Panc1 (cell line): Measurements from ENCODE around the gene KCND3. TPM values are rescaled to one million over a fixed set of nuclear protein-coding genes. Genes with fewer than 3 reads are reported as not detected.

Experiments
- ATAC-seq: fragments of 200-7000 bp; cut with Tn5 transposase; 2 replicates; pipeline ENCODE4 v1.9.1; 2020; ENCODE audit warnings: mild to moderate bottlenecking, moderate library complexity
- BruUV-seq: library from RNA; stranded (reverse); fragments of 400-500 nt; replicated peaks from 2 replicates; lab custom pipeline; 2021; lab: Mats Ljungman, UMichigan
- CTCF ChIA-PET: fragments of 300-600 bp; sonication (Branson Sonifier 250); formaldehyde crosslinking; loops from one replicate; lab custom pipeline; 2022; ENCODE audit warnings: antibody characterized with exemption; lab: Charles Lee
- POLR2A ChIA-PET: fragments of 300-600 bp; sonication (Branson Sonifier 250); formaldehyde crosslinking; loops from one replicate; lab custom pipeline; 2022; ENCODE audit warnings: antibody characterized with exemption; lab: Charles Lee
- DNase-seq: peaks from one replicate; pipeline ENCODE4 v3.0.0-alpha.2; 2010; ENCODE audit warnings: low read depth, low spot score
- H3K27ac ChIP-seq: 2 replicates; pipeline ENCODE4 v1.5.1; 2011; ENCODE audit warnings: mild to moderate bottlenecking, low read length, inconsistent platforms
- H3K27me3 ChIP-seq: fragments of 200-500 bp; sonication (Bioruptor generic); 2 replicates; pipeline ENCODE4 v1.6.0; 2014; ENCODE audit warnings: low read length, inconsistent platforms; ENCODE audit not compliant: control insufficient read depth, insufficient read depth
- H3K36me3 ChIP-seq: fragments of 200-500 bp; sonication (Bioruptor generic); 2 replicates; pipeline ENCODE4 v1.5.1; 2014; ENCODE audit warnings: inconsistent platforms, mild to moderate bottlenecking, low read length, moderate library complexity; ENCODE audit not compliant: control insufficient read depth, insufficient read depth
- H3K4me1 ChIP-seq: 2 replicates; pipeline ENCODE4 v1.5.1; 2011; ENCODE audit warnings: inconsistent platforms, mild to moderate bottlenecking, low read length, moderate library complexity; ENCODE audit not compliant: control insufficient read depth, insufficient read depth
- H3K4me3 ChIP-seq, 2 experiments: 2 replicates each; pipeline ENCODE4 v1.5.1; 2011 to 2012; ENCODE audit warnings: low read depth in 2 of 2, low read length in 2 of 2, mild to moderate bottlenecking in 2 of 2, inconsistent platforms in 1 of 2, moderate library complexity in 1 of 2
- H3K9me3 ChIP-seq: fragments of 200-500 bp; sonication (Bioruptor generic); 2 replicates; pipeline ENCODE4 v1.5.1; 2014; ENCODE audit warnings: low read depth, mild to moderate bottlenecking, inconsistent platforms, low read length, moderate library complexity; ENCODE audit not compliant: control insufficient read depth, insufficient read depth
- POLR2AphosphoS5 ChIP-seq: IDR thresholded peaks from 2 replicates; pipeline ENCODE4 v1.6.1; 2012; ENCODE audit warnings: mild to moderate bottlenecking, low read depth, low read length, moderate library complexity
- SIN3A ChIP-seq: IDR thresholded peaks from 2 replicates; pipeline ENCODE4 v1.6.1; 2012; ENCODE audit warnings: low read depth, mild to moderate bottlenecking, low read length, moderate library complexity, borderline replicate concordance; ENCODE audit not compliant: insufficient read depth
- TCF7L2 ChIP-seq: IDR thresholded peaks from 2 replicates; pipeline ENCODE4 v1.6.1; 2011; ENCODE audit warnings: mild to moderate bottlenecking, low read depth, low read length, inconsistent platforms
- in situ Hi-C: cut with HindIII; loops from 2 replicates; pipeline ENCODE4 v1.10.0; 2016; ENCODE audit warnings: low sequenced_read_pairs, low pct_unique_long_range_greater_than_20kb
- intact Hi-C: fragments of 100-400 bp; cut with micrococcal nuclease; formaldehyde crosslinking; loops from one replicate; pipeline ENCODE4 v1.10.0; 2022; ENCODE audit not compliant: unreplicated experiment
- total RNA-seq: library from RNA; stranded (reverse); gene quantifications from one replicate; pipeline ENCODE4 v1.2.1, GENCODE V29; 2021; ENCODE audit not compliant: unreplicated experiment
- TF ChIP-seq, protein P1 (sequence below), 2 experiments: IDR thresholded peaks; 2 replicates each; pipeline ENCODE4 v1.6.1; 2011 to 2012; ENCODE audit warnings: low read depth in 2 of 2, control low read depth in 1 of 2, low read length in 1 of 2, mild to moderate bottlenecking in 1 of 2, moderate library complexity in 1 of 2; ENCODE audit not compliant: insufficient read depth in 1 of 2
- TF ChIP-seq, protein P2 (sequence below): fragments of 450-650 bp; IDR thresholded peaks from 2 replicates; pipeline ENCODE4 v1.5.1; 2017; ENCODE audit warnings: mild to moderate bottlenecking

The KCND3 gene
- total RNA-seq, 1 experiment from 2014 or later, result not detected

DNA sequence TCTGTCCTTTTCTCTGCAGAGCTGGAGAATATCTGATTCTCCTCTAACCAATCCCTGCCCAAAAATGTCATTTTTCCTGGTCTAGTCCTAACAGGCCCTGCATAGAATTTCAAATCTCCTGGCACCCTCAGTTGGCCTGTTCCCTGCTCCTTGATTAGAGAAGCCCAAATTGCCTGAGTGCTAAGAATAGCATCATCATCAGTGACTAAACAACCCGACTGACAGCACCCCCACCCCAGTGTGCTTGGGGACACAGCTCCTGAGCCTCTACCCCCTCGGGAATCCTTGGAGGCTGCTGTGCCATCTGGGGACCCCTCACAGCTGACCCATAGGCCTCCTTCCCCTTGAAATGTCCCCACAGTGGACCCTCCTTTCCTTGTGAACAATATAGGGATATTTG is 139.4 kb downstream of the KCND3 start:
- no peaks in the 10 kb centered on the region for H3K9me3 ChIP-seq
- H3K4me1 ChIP-seq, result no peaks in the 10 kb centered on the region
- ChIA-PET POLR2A (no interaction called here), CTCF (no interaction called here)
- H3K4me3 ChIP-seq, result no peak overlapping the region
- no TSS peak for BruUV-seq
- intact Hi-C loops, result no loop called here
- no peaks in the 10 kb centered on the region; the same call in 1 of the 2 replicates for H3K27me3 ChIP-seq
- TF ChIP-seq SIN3A (no peak), POLR2AphosphoS5 (no peak), TCF7L2 (no peak)
- TF ChIP-seq, protein P1, sequence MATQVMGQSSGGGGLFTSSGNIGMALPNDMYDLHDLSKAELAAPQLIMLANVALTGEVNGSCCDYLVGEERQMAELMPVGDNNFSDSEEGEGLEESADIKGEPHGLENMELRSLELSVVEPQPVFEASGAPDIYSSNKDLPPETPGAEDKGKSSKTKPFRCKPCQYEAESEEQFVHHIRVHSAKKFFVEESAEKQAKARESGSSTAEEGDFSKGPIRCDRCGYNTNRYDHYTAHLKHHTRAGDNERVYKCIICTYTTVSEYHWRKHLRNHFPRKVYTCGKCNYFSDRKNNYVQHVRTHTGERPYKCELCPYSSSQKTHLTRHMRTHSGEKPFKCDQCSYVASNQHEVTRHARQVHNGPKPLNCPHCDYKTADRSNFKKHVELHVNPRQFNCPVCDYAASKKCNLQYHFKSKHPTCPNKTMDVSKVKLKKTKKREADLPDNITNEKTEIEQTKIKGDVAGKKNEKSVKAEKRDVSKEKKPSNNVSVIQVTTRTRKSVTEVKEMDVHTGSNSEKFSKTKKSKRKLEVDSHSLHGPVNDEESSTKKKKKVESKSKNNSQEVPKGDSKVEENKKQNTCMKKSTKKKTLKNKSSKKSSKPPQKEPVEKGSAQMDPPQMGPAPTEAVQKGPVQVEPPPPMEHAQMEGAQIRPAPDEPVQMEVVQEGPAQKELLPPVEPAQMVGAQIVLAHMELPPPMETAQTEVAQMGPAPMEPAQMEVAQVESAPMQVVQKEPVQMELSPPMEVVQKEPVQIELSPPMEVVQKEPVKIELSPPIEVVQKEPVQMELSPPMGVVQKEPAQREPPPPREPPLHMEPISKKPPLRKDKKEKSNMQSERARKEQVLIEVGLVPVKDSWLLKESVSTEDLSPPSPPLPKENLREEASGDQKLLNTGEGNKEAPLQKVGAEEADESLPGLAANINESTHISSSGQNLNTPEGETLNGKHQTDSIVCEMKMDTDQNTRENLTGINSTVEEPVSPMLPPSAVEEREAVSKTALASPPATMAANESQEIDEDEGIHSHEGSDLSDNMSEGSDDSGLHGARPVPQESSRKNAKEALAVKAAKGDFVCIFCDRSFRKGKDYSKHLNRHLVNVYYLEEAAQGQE (IDR thresholded peaks at IDR 0.05; ENCODE audit: insufficient read depth in 1 of 2, low read depth in 2 of 2, low read length in 1 of 2), result no peak
- TF ChIP-seq, protein P2, sequence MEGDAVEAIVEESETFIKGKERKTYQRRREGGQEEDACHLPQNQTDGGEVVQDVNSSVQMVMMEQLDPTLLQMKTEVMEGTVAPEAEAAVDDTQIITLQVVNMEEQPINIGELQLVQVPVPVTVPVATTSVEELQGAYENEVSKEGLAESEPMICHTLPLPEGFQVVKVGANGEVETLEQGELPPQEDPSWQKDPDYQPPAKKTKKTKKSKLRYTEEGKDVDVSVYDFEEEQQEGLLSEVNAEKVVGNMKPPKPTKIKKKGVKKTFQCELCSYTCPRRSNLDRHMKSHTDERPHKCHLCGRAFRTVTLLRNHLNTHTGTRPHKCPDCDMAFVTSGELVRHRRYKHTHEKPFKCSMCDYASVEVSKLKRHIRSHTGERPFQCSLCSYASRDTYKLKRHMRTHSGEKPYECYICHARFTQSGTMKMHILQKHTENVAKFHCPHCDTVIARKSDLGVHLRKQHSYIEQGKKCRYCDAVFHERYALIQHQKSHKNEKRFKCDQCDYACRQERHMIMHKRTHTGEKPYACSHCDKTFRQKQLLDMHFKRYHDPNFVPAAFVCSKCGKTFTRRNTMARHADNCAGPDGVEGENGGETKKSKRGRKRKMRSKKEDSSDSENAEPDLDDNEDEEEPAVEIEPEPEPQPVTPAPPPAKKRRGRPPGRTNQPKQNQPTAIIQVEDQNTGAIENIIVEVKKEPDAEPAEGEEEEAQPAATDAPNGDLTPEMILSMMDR, result no peak
- no peaks in the 10 kb centered on the region for H3K36me3 ChIP-seq
- ATAC-seq (no peak), DNase-seq (no peak)
- H3K27ac ChIP-seq, result no peak overlapping the region
- in situ Hi-C loops, result no loop called here

DNA sequence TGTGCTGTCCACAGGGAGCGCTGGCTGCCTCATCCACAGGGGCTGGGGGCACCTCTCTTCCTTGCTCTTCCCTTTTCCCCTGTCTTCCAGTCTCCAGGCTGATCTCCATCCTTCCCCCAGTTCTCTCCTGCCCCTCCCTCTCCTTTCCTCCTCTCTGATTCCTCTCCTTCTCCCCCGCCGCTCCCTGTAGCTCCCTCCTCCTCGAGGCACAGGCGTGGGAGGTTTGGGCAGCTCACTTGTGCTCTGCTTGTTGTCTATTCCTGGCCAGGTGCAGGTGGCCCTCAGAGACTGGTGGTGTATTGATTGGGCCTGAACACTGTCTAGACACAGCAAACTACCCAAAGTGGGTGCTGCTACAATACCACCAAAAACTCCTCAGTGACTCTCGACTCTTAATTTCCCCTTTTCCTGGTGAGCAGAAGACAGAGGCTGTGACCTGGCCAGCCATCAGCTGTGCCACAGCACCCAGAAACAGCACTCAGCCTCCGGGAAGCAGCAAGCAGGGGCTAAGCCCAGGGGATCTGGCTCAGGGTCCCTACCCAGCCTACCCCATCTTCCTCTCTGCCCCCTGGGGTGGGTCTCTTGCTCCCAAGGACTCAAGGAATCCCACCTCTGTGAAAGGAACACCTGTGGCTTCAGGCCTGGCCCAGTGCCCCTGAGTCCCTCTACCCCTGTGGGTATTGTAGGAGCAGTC is 140.5 kb downstream of the KCND3 start:
- no peak for ATAC-seq
- Histone ChIP-seq H3K27me3 (no peaks in the 10 kb centered on the region; the same call in 1 of the 2 replicates), H3K4me1 (no peaks in the 10 kb centered on the region), H3K36me3 (no peaks in the 10 kb centered on the region), H3K4me3 (no peak overlapping the region), H3K9me3 (no peaks in the 10 kb centered on the region), H3K27ac (no peak overlapping the region)
- no peak for TF ChIP-seq POLR2AphosphoS5
- TF ChIP-seq TCF7L2, result no peak
- TF ChIP-seq, protein P1 (IDR thresholded peaks at IDR 0.05; ENCODE audit: insufficient read depth in 1 of 2, low read depth in 2 of 2, low read length in 1 of 2), result no peak
- TF ChIP-seq, protein P2, result no peak
- no peak for TF ChIP-seq SIN3A
- in situ Hi-C loops, result no loop called here
- ChIA-PET POLR2A (no interaction called here), CTCF (no interaction called here)
- intact Hi-C loops, result no loop called here
- BruUV-seq, result no TSS peak
- no peak for DNase-seq
